A549 (cell line): Measurements from ENCODE around the gene UMAD1. TPM values are rescaled to one million over a fixed set of nuclear protein-coding genes. Genes with fewer than 3 reads are reported as not detected.

ENCODE experiments used
- ATAC-seq, 2 experiments: fragments of 200-7000 bp in 1 of 2; fragments of >200 bp in 1 of 2; cut with Nextera tagmentation in 1 of 2; cut with Tn5 transposase in 1 of 2; 3 replicates each; pipeline versions ENCODE4 v1.8.0 to v1.9.1; 2018 to 2020; ENCODE audit warnings: mild to moderate bottlenecking in 1 of 2, moderate library complexity in 1 of 2
- CTCF ChIA-PET: fragments of 300-600 bp; sonication (Branson Sonifier 250); formaldehyde crosslinking; extraction: SDS; loops from one replicate; lab custom pipeline; 2021; ENCODE audit warnings: antibody characterized with exemption, inconsistent platforms; lab: Yijun Ruan, JAX
- POLR2A ChIA-PET: fragments of 350-600 bp; formaldehyde crosslinking; extraction: SDS; loops from one replicate; lab custom pipeline; 2021; ENCODE audit warnings: antibody characterized with exemption, inconsistent platforms; lab: Yijun Ruan, JAX
- DNase-seq, 2 experiments: peaks; one replicate each; pipeline versions ENCODE4 v3.0.0 to v3.0.0-alpha.2; 2011 to 2016; ENCODE audit warnings: low read depth in 1 of 2, low spot score in 1 of 2
- FAIRE-seq: peaks from 2 replicates; lab custom pipeline; 2011; peaks lifted over from hg19 to GRCh38; lab: Jason Lieb, UNC
- H3K27ac ChIP-seq, 2 experiments: fragments of >200 bp; sonication (Bioruptor Twin); formaldehyde crosslinking; 3 replicates each; pipeline ENCODE4 v1.5.1; 2016 to 2017
- H3K4me1 ChIP-seq: fragments of >200 bp; sonication (Bioruptor Twin); formaldehyde crosslinking; 3 replicates; pipeline ENCODE4 v1.6.1; 2016
- H3K4me2 ChIP-seq: fragments of >200 bp; sonication (Bioruptor Twin); formaldehyde crosslinking; 3 replicates; pipeline ENCODE4 v1.6.1; 2016
- H3K4me3 ChIP-seq: fragments of >200 bp; sonication (Bioruptor Twin); formaldehyde crosslinking; 3 replicates; pipeline ENCODE4 v1.5.1; 2016
- H3K9me3 ChIP-seq: fragments of >200 bp; sonication (Bioruptor Twin); formaldehyde crosslinking; 3 replicates; pipeline ENCODE4 v1.6.1; 2016
- ATOH8 ChIP-seq: fragments of 250-450 bp; sonication (Bioruptor Pico); IDR thresholded peaks from 2 replicates; pipeline ENCODE4 v1.5.0; 2020; ENCODE audit warnings: low read depth, mild to moderate bottlenecking, moderate library complexity
- CBX2 ChIP-seq: fragments of 200-600 bp; sonication (generic); IDR thresholded peaks from 2 replicates; pipeline ENCODE4 v1.6.1; 2016; ENCODE audit warnings: low read depth, mild to moderate bottlenecking, borderline replicate concordance
- CHD4 ChIP-seq: fragments of 200-600 bp; sonication (generic); IDR thresholded peaks from 2 replicates; pipeline ENCODE4 v1.6.1; 2016; ENCODE audit warnings: antibody characterized with exemption, mild to moderate bottlenecking, borderline replicate concordance
- E2F6 ChIP-seq: IDR thresholded peaks from 2 replicates; pipeline ENCODE4 v1.6.1; 2012; ENCODE audit warnings: low read depth, borderline replicate concordance
- EHMT2 ChIP-seq: fragments of 200-600 bp; sonication (generic); IDR thresholded peaks from 2 replicates; pipeline ENCODE4 v1.6.1; 2016; ENCODE audit warnings: antibody characterized with exemption, low read depth, mild to moderate bottlenecking, moderate library complexity
- ESRRA ChIP-seq: fragments of 150-350 bp; IDR thresholded peaks from 2 replicates; pipeline ENCODE4 v1.6.1; 2014; ENCODE audit warnings: mild to moderate bottlenecking, low read length, borderline replicate concordance
- HDAC2 ChIP-seq: fragments of 200-600 bp; sonication (generic); IDR thresholded peaks from 2 replicates; pipeline ENCODE4 v1.6.1; 2016
- HES2 ChIP-seq: fragments of >200 bp; sonication (Bioruptor Twin); formaldehyde crosslinking; IDR thresholded peaks from 2 replicates; pipeline ENCODE4 v1.6.1; 2016
- HOXA7 ChIP-seq: fragments of 250-450 bp; sonication (Bioruptor Pico); IDR thresholded peaks from 2 replicates; pipeline ENCODE4 v1.5.0; 2020; ENCODE audit warnings: mild to moderate bottlenecking, moderate library complexity
- HOXB5 ChIP-seq: fragments of 250-450 bp; sonication (Bioruptor Pico); IDR thresholded peaks from 2 replicates; pipeline ENCODE4 v1.5.0; 2020; ENCODE audit warnings: mild to moderate bottlenecking, moderate library complexity
- JUNB ChIP-seq: fragments of >200 bp; sonication (Bioruptor Twin); formaldehyde crosslinking; IDR thresholded peaks from 2 replicates; pipeline ENCODE4 v1.6.1; 2016
- KDM1A ChIP-seq: fragments of 200-600 bp; sonication (generic); IDR thresholded peaks from 2 replicates; pipeline ENCODE4 v1.6.1; 2016; ENCODE audit warnings: low read depth, mild to moderate bottlenecking
- NFE2L2 ChIP-seq: fragments of 150-350 bp; conservative IDR thresholded peaks from 2 replicates; pipeline ENCODE4 v1.6.1; 2014; ENCODE audit warnings: low read length
- PBX3 ChIP-seq: IDR thresholded peaks from 2 replicates; pipeline ENCODE4 v1.6.1; 2012
- PHF8 ChIP-seq: fragments of 200-600 bp; sonication (generic); IDR thresholded peaks from 2 replicates; pipeline ENCODE4 v1.6.1; 2016; ENCODE audit warnings: low read depth, mild to moderate bottlenecking, antibody characterized with exemption, moderate library complexity, borderline replicate concordance
- SMC3 ChIP-seq: fragments of >200 bp; sonication (Bioruptor Twin); formaldehyde crosslinking; IDR thresholded peaks from 3 replicates; pipeline ENCODE4 v1.6.1; 2018; ENCODE audit warnings: inconsistent platforms
- TP53 ChIP-seq: fragments of 250-450 bp; sonication (Bioruptor Pico); IDR thresholded peaks from 2 replicates; pipeline ENCODE4 v1.5.0; 2021; ENCODE audit warnings: mild to moderate bottlenecking, moderate library complexity
- ZSCAN20 ChIP-seq: fragments of 250-450 bp; sonication (Bioruptor Pico); IDR thresholded peaks from 2 replicates; pipeline ENCODE4 v1.8.0; 2022; ENCODE audit warnings: mild to moderate bottlenecking, moderate library complexity
- WGBS: methylation state at CpG from one replicate; pipeline ENCODE4 v1.1.6; 2017; ENCODE audit errors: missing lambda C conversion rate; 5-methylcytosine and 5-hydroxymethylcytosine counted together
- polyA plus RNA-seq, 4 experiments: library from polyadenylated mRNA; depleted of rRNA in 3 of 4; stranded (reverse); fragments of >200 nt; fragmentation: RNase III in 1 of 4; extraction: RNeasy Plus Mini Kit Qiagen cat#74134 plus additional on column Dnase treatment in 1 of 4; gene quantifications; 2 replicates in 3 of 4; 3 replicates in 1 of 4; pipeline ENCODE4 v1.2.3, GENCODE V29; 2011 to 2017
- TF ChIP-seq, protein P1 (sequence below): fragments of 450-650 bp; IDR thresholded peaks from 2 replicates; pipeline ENCODE4 v1.6.1; 2014; ENCODE audit warnings: antibody characterized with exemption

UMAD1 gene
- polyA plus RNA-seq, 2 of the 4 experiments (the other 2 are of a cell fraction) = 21.4 to 46.4 TPM

DNA sequence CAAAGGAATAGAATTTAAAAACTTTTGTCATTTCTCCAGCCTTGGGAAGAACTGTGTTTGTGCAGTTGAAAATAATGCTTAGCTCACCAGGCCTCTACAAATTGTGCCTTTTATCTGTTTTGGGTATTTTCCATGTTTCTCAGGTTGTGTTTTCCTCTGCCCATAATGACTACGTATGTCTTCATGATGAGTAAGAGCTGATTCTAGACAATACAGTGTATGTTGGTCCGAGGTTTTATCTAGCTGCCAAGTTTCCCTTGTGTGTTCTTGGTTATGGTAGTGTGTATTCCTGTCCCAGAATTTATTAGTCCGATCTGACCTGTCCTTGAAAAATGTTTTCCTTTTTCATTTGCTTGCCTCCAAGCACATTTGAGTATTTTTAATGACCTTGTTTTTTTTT is 244.3 kb downstream of the UMAD1 start:
- no peak for TF ChIP-seq ESRRA
- TF ChIP-seq, protein P1, sequence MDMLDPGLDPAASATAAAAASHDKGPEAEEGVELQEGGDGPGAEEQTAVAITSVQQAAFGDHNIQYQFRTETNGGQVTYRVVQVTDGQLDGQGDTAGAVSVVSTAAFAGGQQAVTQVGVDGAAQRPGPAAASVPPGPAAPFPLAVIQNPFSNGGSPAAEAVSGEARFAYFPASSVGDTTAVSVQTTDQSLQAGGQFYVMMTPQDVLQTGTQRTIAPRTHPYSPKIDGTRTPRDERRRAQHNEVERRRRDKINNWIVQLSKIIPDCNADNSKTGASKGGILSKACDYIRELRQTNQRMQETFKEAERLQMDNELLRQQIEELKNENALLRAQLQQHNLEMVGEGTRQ = no peak
- no peak for TF ChIP-seq EHMT2
- TF ChIP-seq, all 56 proteins: peak for 0
- ATAC-seq (no peak), DNase-seq (no peak), FAIRE-seq (peak; percentile 18)
- no peaks in the 10 kb centered on the region for H3K4me1 ChIP-seq
- H3K9me3 ChIP-seq = no peaks in the 10 kb centered on the region
- 34% methylated on average over 3 of the region's 3 CpGs for WGBS
- POLR2A ChIA-PET = no interaction called here
- H3K4me2 ChIP-seq = no peak overlapping the region
- CTCF ChIA-PET = interaction anchor here (0.6 to 1.6 kb wide), 2 partner anchors 10 to 658 kb away, joined by 3 read pairs; no protein-coding TSS in a partner anchor
- no peak overlapping the region for H3K4me3 ChIP-seq
- H3K27ac ChIP-seq = no peak overlapping the region

DNA sequence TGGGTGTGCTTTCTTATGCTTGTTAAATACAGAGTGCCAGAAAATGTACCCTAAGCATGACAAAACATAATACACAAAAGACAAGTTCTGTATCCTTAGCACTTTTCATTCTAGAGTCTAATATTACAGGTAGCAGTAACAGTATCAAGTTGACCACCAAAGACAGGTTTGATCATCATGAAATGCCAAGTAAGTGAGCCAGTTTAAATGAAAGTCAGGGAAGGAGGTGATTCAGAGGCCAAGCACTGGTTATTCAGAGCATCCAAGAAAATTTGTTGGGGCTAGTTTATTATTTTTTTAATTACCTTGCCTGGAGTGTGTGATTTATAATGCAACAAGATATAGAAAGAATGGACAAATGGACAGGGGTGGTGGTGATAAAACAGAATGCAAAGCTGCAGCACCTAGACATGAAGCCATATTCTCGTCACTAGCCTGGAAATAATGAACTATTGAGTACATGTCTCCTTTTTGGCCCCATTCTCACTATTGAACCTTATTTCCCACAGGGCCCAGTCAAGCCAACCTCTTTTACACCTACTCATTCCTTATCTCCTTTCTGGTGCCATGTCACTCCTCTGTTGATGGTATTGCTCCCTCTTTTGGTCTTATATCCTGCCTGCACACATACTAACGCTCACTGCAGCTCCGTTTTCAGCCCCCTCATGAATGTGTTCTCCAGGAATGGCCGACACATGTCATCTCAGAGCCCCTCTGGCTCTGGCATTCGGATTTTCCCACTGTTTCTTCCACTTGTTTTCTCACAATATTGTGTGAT is 249.4 kb downstream of the UMAD1 start:
- Histone ChIP-seq H3K27ac (no peak overlapping the region), H3K9me3 (no peaks in the 10 kb centered on the region), H3K4me3 (no peak overlapping the region)
- DNase-seq (no peak), ATAC-seq (no peak)
- CTCF ChIA-PET = no interaction called here
- POLR2A ChIA-PET = no interaction called here
- TF ChIP-seq PBX3 = no peak
- no peak for TF ChIP-seq HOXB5 (CRISPR knock-in tag)
- TF ChIP-seq E2F6 = no peak
- TF ChIP-seq, all 56 proteins: peak for 0
- H3K4me1 ChIP-seq = no peaks in the 10 kb centered on the region
- 78% methylated on average over 5 of the region's 5 CpGs for WGBS
- H3K4me2 ChIP-seq = no peak overlapping the region
- no peak for FAIRE-seq

DNA sequence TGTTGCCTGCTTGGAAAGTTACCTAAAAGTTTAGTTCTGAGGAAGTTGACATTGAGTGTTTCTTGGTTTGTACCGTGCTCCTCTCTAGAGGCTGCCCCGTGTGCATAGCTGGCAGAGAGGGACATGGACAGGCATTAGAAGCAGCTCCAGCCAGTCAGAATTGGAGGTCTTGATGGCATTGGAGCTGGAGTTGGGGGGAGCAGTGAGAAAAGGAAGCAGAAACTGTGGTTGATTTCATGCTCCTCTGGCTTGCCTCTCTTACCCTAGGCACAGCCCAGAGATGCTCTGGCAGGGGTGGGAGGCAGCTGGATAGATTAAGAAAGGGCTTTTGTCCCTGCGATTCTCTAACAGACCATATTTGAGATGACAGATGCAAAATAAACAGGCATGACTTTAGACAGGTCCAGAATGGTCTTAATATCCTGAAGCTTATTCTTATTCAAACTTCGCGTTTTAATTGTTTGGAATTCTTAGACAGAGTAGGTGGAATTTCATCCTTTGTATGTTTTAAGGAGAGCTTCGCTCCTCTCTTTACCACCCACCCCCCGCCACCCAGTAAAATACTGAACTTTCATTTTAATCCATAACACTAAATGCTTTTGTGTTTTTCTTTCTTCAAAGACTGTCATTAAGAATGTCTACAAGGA is 254.6 kb downstream of the UMAD1 start:
- no peak overlapping the region for H3K27ac ChIP-seq
- ChIA-PET CTCF (no interaction called here), POLR2A (no interaction called here)
- TF ChIP-seq HOXA7 (CRISPR knock-in tag) = no peak
- no peak for TF ChIP-seq CHD4
- no peak for TF ChIP-seq PHF8
- TF ChIP-seq SMC3 = no peak
- TF ChIP-seq ATOH8 = no peak
- no peak for TF ChIP-seq HDAC2
- TF ChIP-seq JUNB = no peak
- TF ChIP-seq HES2 = no peak
- no peak for TF ChIP-seq CBX2
- TF ChIP-seq NFE2L2 = no peak
- TF ChIP-seq ESRRA = no peak
- TF ChIP-seq ZSCAN20 (CRISPR knock-in tag) = no peak
- TF ChIP-seq TP53 = no peak
- no peak for TF ChIP-seq KDM1A
- ATAC-seq = no peak
- no peak for DNase-seq
- H3K9me3 ChIP-seq = no peaks in the 10 kb centered on the region
- no peak overlapping the region for H3K4me2 ChIP-seq
- no peaks in the 10 kb centered on the region for H3K4me1 ChIP-seq
- no peak for FAIRE-seq
- WGBS = 81% methylated on average over 7 of the region's 7 CpGs
- H3K4me3 ChIP-seq = no peak overlapping the region
